Adrenal gland (tissue), 12 donors: ENCODE data around the gene MPHOSPH10. TPM values are rescaled to one million over a fixed set of nuclear protein-coding genes. Genes with fewer than 3 reads are reported as not detected.
"Not testable (repeated sequence)": the region's sequence is repeated elsewhere in the genome, so short reads cannot be mapped to it uniquely, and the experiment has no call there.

Source experiments
- DNase-seq, 7 donors: peaks; one replicate each; pipeline ENCODE4 v3.0.0-alpha.2; 2019 to 2020
- H3K27ac ChIP-seq, 5 donors: fragments of 200-600 bp; sonication (generic) in 4 of 5; 1 replicate in 3 of 5; 2 replicates in 2 of 5; pipeline versions ENCODE4 v1.5.1 to v1.8.0; 2016 to 2020; ENCODE audit warnings: mild to moderate bottlenecking in 1 of 5
- H3K27me3 ChIP-seq: fragments of 200-600 bp; 2 replicates; pipeline ENCODE4 v1.8.0; 2021
- H3K36me3 ChIP-seq, 2 donors: fragments of 200-600 bp; replicated peaks in 1 of 2; 1 replicate in 1 of 2; 2 replicates in 1 of 2; pipeline versions ENCODE4 v1.5.1 to v1.8.0; 2018 to 2022
- H3K4me1 ChIP-seq, 2 donors: fragments of 200-600 bp; replicated peaks in 1 of 2; 1 replicate in 1 of 2; 2 replicates in 1 of 2; pipeline versions ENCODE4 v1.5.1 to v1.8.0; 2018 to 2021
- H3K4me3 ChIP-seq, 4 donors: fragments of 200-600 bp; sonication (generic) in 3 of 4; one replicate each; pipeline ENCODE4 v1.5.1; 2016 to 2018
- H3K9me3 ChIP-seq, 3 donors: fragments of 200-600 bp; sonication (generic) in 1 of 3; replicated peaks in 1 of 3; 1 replicate in 2 of 3; 2 replicates in 1 of 3; pipeline versions ENCODE4 v1.5.1 to v1.8.0; 2016 to 2021
- POLR2A ChIP-seq, 2 donors: fragments of 450-650 bp; IDR thresholded peaks; one replicate each; pipeline ENCODE4 v1.6.1; 2017; ENCODE audit warnings: antibody characterized with exemption in 2 of 2, mild to moderate bottlenecking in 2 of 2, moderate library complexity in 1 of 2
- WGBS, 4 donors: extraction: QIAGEN DNeasy Blood & Tissue Kit in 2 of 4; methylation state at CpG; one replicate each; pipeline versions ENCODE4 v1.1.5 to v1.1.7; 2013 to 2017; 5-methylcytosine and 5-hydroxymethylcytosine counted together
- intact Hi-C, 2 donors: fragments of 100-400 bp; cut with DNase I; formaldehyde crosslinking; loops; one replicate each; pipeline versions ENCODE4 v1.14.1 to v1.15.0; 2022 to 2023
- polyA plus RNA-seq, 3 donors: library from polyadenylated mRNA; stranded (reverse); fragments of 200-250 nt in 2 of 3; fragments of 350-450 nt in 1 of 3; fragmentation: Illumina TruSeq in 1 of 3; extraction: RNeasy Lipid Tissue Mini Kit (QIAGEN cat#74804) in 1 of 3; gene quantifications; one replicate each; pipeline ENCODE4 v1.2.3, GENCODE V29; 2013 to 2014
- total RNA-seq, 9 donors: library from RNA; depleted of rRNA in 4 of 9; stranded (reverse); fragments of >200 nt in 4 of 9; fragments of 120-200 nt in 1 of 9; fragmentation: NEBNext Ultra II Directional in 1 of 9; extraction: Animal tissue kit (Norgen Biotek cat#: 25700) in 1 of 9; gene quantifications; one replicate each; pipeline versions ENCODE4 v1.1.0 to v1.2.4, GENCODE V29; 2013 to 2023
- TF ChIP-seq, protein P1 (sequence below), 6 experiments: fragments of 450-650 bp in 4 of 6; fragments of 200-600 bp in 2 of 6; sonication (generic) in 1 of 6; IDR thresholded peaks; 1 replicate in 5 of 6; 2 replicates in 1 of 6; pipeline versions ENCODE4 v1.5.1 to v1.8.0; 2016 to 2021; ENCODE audit warnings: antibody characterized with exemption in 6 of 6, mild to moderate bottlenecking in 2 of 6, moderate library complexity in 1 of 6
- donor health status: healthy with polysubstance abuse.
- donor health status: Bipolar disorder and iron deficiency.
- donor health status: DM: yes; HTN: yes; CAD: no.
- donor health status: DM: no; HTN: no; CAD: no.
- donor health status: DM: no; HTN: no; CAD: no.
- donor health status: DM: yes; HTN: yes; CAD: no.

The MPHOSPH10 gene
- total and polyA plus RNA-seq, 12 donors, result 9.4 to 62.1 (median 28.8) TPM

DNA sequence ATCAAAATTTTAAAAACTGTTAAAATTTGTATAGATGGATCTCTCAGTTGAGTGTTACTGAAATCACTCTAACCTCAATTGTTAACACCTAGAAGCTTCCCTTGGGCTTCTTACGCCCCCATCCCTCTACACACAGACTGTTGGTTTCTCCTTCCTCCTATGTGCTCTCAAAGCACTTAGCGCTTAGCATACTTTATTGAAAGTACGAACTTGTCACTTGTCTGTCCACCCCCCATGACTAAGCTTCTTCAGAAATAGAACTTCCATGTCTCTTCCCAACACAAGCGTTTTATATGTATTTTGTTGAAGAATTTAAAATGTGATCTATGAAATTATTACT is 441 bp downstream of the MPHOSPH10 start:
- no peaks in the 10 kb centered on the region for H3K27me3 ChIP-seq
- WGBS, 4 donors, result 0 to 1% (median 0%) methylated on average over 4 of the region's 4 CpGs
- peaks cover 0 to 21% of the 10 kb centered on the region in 2 donors for H3K36me3 ChIP-seq
- H3K4me1 ChIP-seq, result peaks cover 6 to 52% of the 10 kb centered on the region in 2 donors
- no peak for DNase-seq
- peak overlapping the region in 4 of 5 donors; percentile 80 to 99 (median 92) for H3K27ac ChIP-seq
- peak overlapping the region in 3 of 4 donors; percentile 66 to 96 (median 86) for H3K4me3 ChIP-seq
- intact Hi-C loops, result no loop called here
- no peak for TF ChIP-seq POLR2A (IDR thresholded peaks at IDR 0.05)
- TF ChIP-seq, protein P1, sequence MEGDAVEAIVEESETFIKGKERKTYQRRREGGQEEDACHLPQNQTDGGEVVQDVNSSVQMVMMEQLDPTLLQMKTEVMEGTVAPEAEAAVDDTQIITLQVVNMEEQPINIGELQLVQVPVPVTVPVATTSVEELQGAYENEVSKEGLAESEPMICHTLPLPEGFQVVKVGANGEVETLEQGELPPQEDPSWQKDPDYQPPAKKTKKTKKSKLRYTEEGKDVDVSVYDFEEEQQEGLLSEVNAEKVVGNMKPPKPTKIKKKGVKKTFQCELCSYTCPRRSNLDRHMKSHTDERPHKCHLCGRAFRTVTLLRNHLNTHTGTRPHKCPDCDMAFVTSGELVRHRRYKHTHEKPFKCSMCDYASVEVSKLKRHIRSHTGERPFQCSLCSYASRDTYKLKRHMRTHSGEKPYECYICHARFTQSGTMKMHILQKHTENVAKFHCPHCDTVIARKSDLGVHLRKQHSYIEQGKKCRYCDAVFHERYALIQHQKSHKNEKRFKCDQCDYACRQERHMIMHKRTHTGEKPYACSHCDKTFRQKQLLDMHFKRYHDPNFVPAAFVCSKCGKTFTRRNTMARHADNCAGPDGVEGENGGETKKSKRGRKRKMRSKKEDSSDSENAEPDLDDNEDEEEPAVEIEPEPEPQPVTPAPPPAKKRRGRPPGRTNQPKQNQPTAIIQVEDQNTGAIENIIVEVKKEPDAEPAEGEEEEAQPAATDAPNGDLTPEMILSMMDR (IDR thresholded peaks at IDR 0.05), result no peak
- no peaks in the 10 kb centered on the region for H3K9me3 ChIP-seq

DNA sequence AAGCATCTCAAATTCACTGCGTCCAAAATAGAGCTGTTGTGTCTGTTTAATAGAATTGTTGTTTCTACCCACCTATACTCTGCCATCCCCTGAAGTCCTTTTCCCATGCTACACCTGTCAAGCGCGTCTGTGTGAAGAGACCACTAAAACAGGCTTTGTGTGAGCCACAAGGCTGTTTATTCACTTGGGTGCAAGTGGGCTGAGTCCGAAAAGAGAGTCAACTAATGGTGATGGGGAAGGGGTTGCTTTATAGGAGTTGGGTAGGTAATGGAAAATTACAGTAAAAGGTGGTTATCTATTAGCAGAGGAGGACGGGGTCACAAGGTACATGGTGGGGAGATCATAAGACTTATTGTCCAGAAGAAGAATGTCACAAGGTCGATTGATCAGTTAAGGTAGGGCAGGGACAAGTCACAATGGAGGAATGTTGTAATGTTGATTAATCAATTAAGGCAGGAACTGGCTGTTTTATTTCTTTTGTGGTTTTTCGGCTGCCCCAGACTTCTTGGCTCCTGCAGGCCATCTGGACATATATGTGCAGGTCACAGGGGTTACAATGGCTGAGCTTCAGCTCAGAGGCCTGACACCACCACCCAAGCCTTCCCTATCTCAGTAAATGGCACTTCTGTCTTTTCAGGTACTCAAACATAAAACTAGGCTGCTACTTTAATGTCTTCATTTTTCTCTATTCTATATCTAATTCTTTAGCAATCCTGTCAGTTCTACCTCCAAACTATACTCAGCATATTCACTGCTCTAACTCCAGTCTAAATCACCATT is 1.1 kb downstream of the MPHOSPH10 start:
- Histone ChIP-seq H3K36me3 (peaks cover 0 to 28% of the 10 kb centered on the region in 2 donors), H3K27ac (peak overlapping the region in 2 of 5 donors; percentile 80 to 99), H3K4me3 (peak overlapping the region in 2 of 4 donors; percentile 66 to 96), H3K4me1 (peaks cover 6 to 46% of the 10 kb centered on the region in 2 donors)
- H3K27me3 ChIP-seq, H3K9me3 ChIP-seq, DNase-seq, intact Hi-C loops: not testable (repeated sequence)
- WGBS, 4 donors, result 47 to 54% (median 51%) methylated on average over 7 of the region's 7 CpGs

DNA sequence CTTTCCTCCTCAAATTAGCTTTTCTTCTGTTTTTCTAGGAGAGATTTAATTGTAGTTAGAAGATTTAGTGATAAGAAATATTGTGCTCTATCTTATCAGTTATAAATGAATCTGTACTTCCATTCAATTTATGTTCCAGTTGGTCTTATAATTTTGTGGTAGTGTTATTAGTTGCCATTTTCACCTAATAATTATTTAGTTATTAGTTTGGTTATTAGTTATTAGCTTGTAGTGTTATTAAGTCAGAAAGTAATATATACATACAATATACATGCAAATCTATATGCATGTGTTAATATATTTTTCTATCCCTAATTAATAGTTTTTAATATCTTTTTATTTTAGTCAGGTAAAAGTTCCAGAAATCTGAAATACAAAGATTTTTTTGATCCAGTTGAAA is 3.2 kb downstream of the MPHOSPH10 start:
- Histone ChIP-seq H3K36me3 (peaks cover 4 to 47% of the 10 kb centered on the region in 2 donors), H3K4me1 (peaks cover 6 to 28% of the 10 kb centered on the region in 2 donors), H3K9me3 (no peaks in the 10 kb centered on the region), H3K27ac (no peak overlapping the region), H3K27me3 (no peaks in the 10 kb centered on the region), H3K4me3 (no peak overlapping the region)
- no peak for DNase-seq
- intact Hi-C loops, result no loop called here
- no peak for TF ChIP-seq POLR2A (IDR thresholded peaks at IDR 0.05)

DNA sequence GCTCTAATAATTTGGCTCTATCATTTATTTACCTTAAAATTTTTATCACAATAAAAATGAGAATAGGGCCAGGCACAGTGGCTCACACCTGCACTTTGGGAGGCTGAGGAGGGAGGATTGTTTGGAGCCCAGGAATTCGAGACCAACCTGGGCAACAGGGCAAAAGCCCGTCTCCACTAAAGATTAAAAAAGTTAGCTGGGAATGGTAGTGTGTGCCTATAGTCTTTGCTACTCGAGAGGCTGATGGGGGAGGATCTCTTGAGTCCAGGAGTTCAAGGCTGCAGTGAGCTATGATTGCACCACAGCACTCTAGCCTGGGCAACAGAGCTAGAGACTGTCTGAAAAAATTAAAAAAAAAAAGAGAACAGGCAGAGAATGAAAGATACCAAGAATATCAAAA is 5.7 kb downstream of the MPHOSPH10 start:
- intact Hi-C loops, result no loop called here
- Histone ChIP-seq H3K9me3 (no peaks in the 10 kb centered on the region), H3K27ac (no peak overlapping the region), H3K4me1 (peaks cover 6 to 20% of the 10 kb centered on the region in 2 donors), H3K4me3 (no peak overlapping the region), H3K36me3 (peaks cover 4 to 73% of the 10 kb centered on the region in 2 donors), H3K27me3 (no peaks in the 10 kb centered on the region)
- DNase-seq, result no peak
- TF ChIP-seq POLR2A (IDR thresholded peaks at IDR 0.05), result no peak
- TF ChIP-seq, protein P1 (IDR thresholded peaks at IDR 0.05), result no peak
- WGBS, 4 donors, result 56 to 81% (median 76%) methylated on average over 3 of the region's 3 CpGs

DNA sequence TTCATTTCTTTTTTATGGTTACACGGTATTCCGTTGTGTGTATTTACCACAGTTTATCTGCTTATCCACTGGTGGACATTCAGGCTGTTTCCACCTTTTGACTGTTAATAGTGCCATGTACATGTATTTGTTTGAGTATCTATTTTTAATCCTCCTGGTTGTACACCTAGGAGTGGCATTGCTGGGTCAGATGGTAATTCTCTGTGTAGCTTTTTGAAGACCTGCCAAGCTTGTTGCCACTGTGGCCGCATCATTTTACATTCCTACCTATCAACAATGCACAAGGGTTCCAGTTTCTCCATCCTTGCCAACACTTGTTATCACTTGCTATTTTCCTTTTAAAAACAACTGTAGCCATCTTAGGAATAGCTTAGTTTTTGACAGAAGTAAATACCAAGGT is 13.3 kb downstream of the MPHOSPH10 start:
- Histone ChIP-seq H3K9me3 (no peaks in the 10 kb centered on the region), H3K27ac (no peak overlapping the region), H3K36me3 (peaks cover 0 to 100% of the 10 kb centered on the region in 2 donors), H3K4me1 (no peaks in the 10 kb centered on the region), H3K4me3 (no peak overlapping the region), H3K27me3 (no peaks in the 10 kb centered on the region)
- intact Hi-C loops, result no loop called here
- DNase-seq, result no peak
- TF ChIP-seq POLR2A (IDR thresholded peaks at IDR 0.05), result no peak
- TF ChIP-seq, protein P1 (IDR thresholded peaks at IDR 0.05), result no peak
- WGBS, 4 donors, result 88 to 93% (median 92%) methylated on average over 3 of the region's 3 CpGs
